T-cell (primary cell): ENCODE measurements around the gene VNN1. TPM values are rescaled to one million over a fixed set of nuclear protein-coding genes. Genes with fewer than 3 reads are reported as not detected.

Source experiments
- ATAC-seq, 4 experiments: fragments of 200-7000 bp in 3 of 4; fragments of 150-1000 bp in 1 of 4; cut with Tn5 transposase; replicated peaks in 1 of 4; 1 replicate in 3 of 4; 2 replicates in 1 of 4; pipeline ENCODE4 v1.10.0; 2021; ENCODE audit warnings: moderate library complexity in 3 of 4, mild to moderate bottlenecking in 2 of 4, moderate number of reproducible peaks in 1 of 4
- CTCF ChIA-PET, 2 donors: fragments of 300-600 bp; sonication (Branson Sonifier 250); formaldehyde crosslinking; loops; one replicate each; lab custom pipeline; 2022; ENCODE audit warnings: antibody characterized with exemption in 2 of 2; lab: Charles Lee
- POLR2A ChIA-PET, 2 donors: fragments of 300-600 bp; sonication (Branson Sonifier 250); formaldehyde crosslinking; loops; one replicate each; lab custom pipeline; 2022; ENCODE audit warnings: antibody characterized with exemption in 2 of 2; lab: Charles Lee
- DNase-seq, 35 experiments: peaks; one replicate each; pipeline versions ENCODE4 v3.0.0 to v3.0.0-alpha.2; 2013 to 2023
- H3K27ac ChIP-seq: one replicate; pipeline ENCODE4 v1.5.1; 2013; ENCODE audit warnings: low read length
- H3K27me3 ChIP-seq, 2 experiments: replicated peaks in 1 of 2; 1 replicate in 1 of 2; 2 replicates in 1 of 2; pipeline versions ENCODE4 v1.6.1 to v1.7.0; 2013; ENCODE audit warnings: low read length in 1 of 2, mixed read lengths in 1 of 2; ENCODE audit not compliant: control insufficient read depth in 2 of 2, insufficient read depth in 2 of 2; ENCODE audit errors: extremely low read depth in 1 of 2
- H3K36me3 ChIP-seq, 2 donors: 1 replicate in 1 of 2; 2 replicates in 1 of 2; pipeline versions ENCODE4 v1.6.1 to v1.7.0; 2013; ENCODE audit warnings: low read length in 1 of 2; ENCODE audit not compliant: control insufficient read depth in 2 of 2, insufficient read depth in 1 of 2; ENCODE audit errors: extremely low read depth in 1 of 2
- H3K4me1 ChIP-seq, 2 experiments: 1 replicate in 1 of 2; 2 replicates in 1 of 2; pipeline versions ENCODE4 v1.6.1 to v1.7.0; 2013; ENCODE audit warnings: low read length in 2 of 2, mixed read lengths in 1 of 2; ENCODE audit not compliant: insufficient read depth in 2 of 2, control insufficient read depth in 1 of 2; ENCODE audit errors: extremely low read depth in 1 of 2
- H3K4me3 ChIP-seq, 2 donors: 1 replicate in 1 of 2; 2 replicates in 1 of 2; pipeline versions ENCODE4 v1.5.1 to v1.7.0; 2013; ENCODE audit warnings: mild to moderate bottlenecking in 2 of 2, low read length in 1 of 2, moderate library complexity in 1 of 2; ENCODE audit not compliant: control insufficient read depth in 1 of 2; ENCODE audit errors: extremely low read depth in 1 of 2
- H3K9me3 ChIP-seq: 2 replicates; pipeline ENCODE4 v1.7.0; 2013
- H3K27ac Mint-ChIP-seq, 2 donors: one replicate each; pipeline ENCODE4 v1.8.0; 2020 to 2021; ENCODE audit warnings: mild to moderate bottlenecking in 2 of 2, mixed read lengths in 2 of 2
- H3K27me3 Mint-ChIP-seq, 2 donors: one replicate each; pipeline ENCODE4 v1.8.0; 2021 to 2022; ENCODE audit warnings: mixed read lengths in 2 of 2
- H3K36me3 Mint-ChIP-seq: one replicate; pipeline ENCODE4 v1.8.0; 2021; ENCODE audit warnings: mixed read lengths
- H3K4me1 Mint-ChIP-seq, 3 donors: one replicate each; pipeline ENCODE4 v1.8.0; 2020 to 2022; ENCODE audit warnings: mixed read lengths in 3 of 3, mild to moderate bottlenecking in 1 of 3
- H3K4me3 Mint-ChIP-seq, 3 donors: one replicate each; pipeline ENCODE4 v1.8.0; 2020 to 2022; ENCODE audit warnings: mild to moderate bottlenecking in 3 of 3, mixed read lengths in 3 of 3, moderate library complexity in 3 of 3
- H3K9me3 Mint-ChIP-seq, 3 donors: one replicate each; pipeline ENCODE4 v1.8.0; 2020 to 2022; ENCODE audit warnings: mixed read lengths in 3 of 3
- WGBS: methylation state at CpG from one replicate; pipeline ENCODE4 v1.1.5; 2013; ENCODE audit warnings: missing lambda C conversion rate; ENCODE audit not compliant: insufficient coverage; 5-methylcytosine and 5-hydroxymethylcytosine counted together
- total RNA-seq, 35 experiments: library from RNA in 6 of 35; stranded (reverse) in 6 of 35; fragments of 120-200 nt in 1 of 35; gene quantifications; one replicate each; pipeline versions ENCODE4 v1.2.1 to v1.2.4 and lab custom pipeline; 2013 to 2026

The VNN1 gene
- total RNA-seq, 5 donors from 2014 or later (not counting 1 experiment from before 2014, with no cell fraction given), result not detected

- Histone ChIP-seq H3K4me1 (no peaks in the 10 kb centered on the region), H3K4me3 (no peak overlapping the region), H3K27ac (no peak overlapping the region), H3K27me3 (no peaks in the 10 kb centered on the region), H3K36me3 (no peaks in the 10 kb centered on the region), H3K9me3 (no peaks in the 10 kb centered on the region)
- no CpG with 5 or more reads among the region's 1 CpG for WGBS
- Mint-ChIP-seq H3K4me3 (no peak overlapping the region), H3K27ac (no peak overlapping the region), H3K27me3 (peaks cover 0 to 3% of the 10 kb centered on the region in 2 donors), H3K9me3 (no peaks in the 10 kb centered on the region), H3K36me3 (no peaks in the 10 kb centered on the region), H3K4me1 (no peaks in the 10 kb centered on the region)
- POLR2A ChIA-PET, result no interaction called here
- DNase-seq (no peak), ATAC-seq (no peak)
- CTCF ChIA-PET, result no interaction called here
These were observed 50.2 kb downstream of the VNN1 start for GRCh38 chr6:132663661-132664060.

GRCh38 chr6:132661906-132662305, 51.9 kb downstream of the VNN1 start:
- no peaks in the 10 kb centered on the region for H3K9me3 ChIP-seq
- no peaks in the 10 kb centered on the region for H3K36me3 Mint-ChIP-seq
- no peak overlapping the region for H3K27ac ChIP-seq
- ChIA-PET CTCF (interaction anchor here in 1 of 2 donors (0.5 kb wide), 1 partner anchor 119 kb away, joined by 4 read pairs; no protein-coding TSS in a partner anchor), POLR2A (no interaction called here)
- no peaks in the 10 kb centered on the region for H3K27me3 ChIP-seq
- H3K36me3 ChIP-seq, result no peaks in the 10 kb centered on the region
- no peaks in the 10 kb centered on the region for H3K4me1 ChIP-seq
- no peak overlapping the region for H3K4me3 ChIP-seq
- WGBS, result no CpG with 5 or more reads among the region's 4 CpGs
- ATAC-seq (no peak), DNase-seq (no peak)
- H3K4me1 Mint-ChIP-seq, result peaks cover 0 to 3% (median 0%) of the 10 kb centered on the region in 3 donors
- no peaks in the 10 kb centered on the region for H3K27me3 Mint-ChIP-seq
- H3K4me3 Mint-ChIP-seq, result no peak overlapping the region
- no peaks in the 10 kb centered on the region for H3K9me3 Mint-ChIP-seq
- H3K27ac Mint-ChIP-seq, result no peak overlapping the region

GRCh38 chr6:132659082-132659481, 54.8 kb downstream of the VNN1 start, which contains the start of gene TAAR1:
TSS of gene TAAR1 (minus strand) at chr6:132659182. CDS start at chr6:132646003, 13,179 bp downstream.
- Histone ChIP-seq H3K4me1 (no peaks in the 10 kb centered on the region), H3K27ac (no peak within 1 kb of the TSS), H3K9me3 (no peaks in the 10 kb centered on the region), H3K27me3 (no peaks in the 10 kb centered on the region), H3K4me3 (no peak within 1 kb of the TSS), H3K36me3 (no peaks in the 10 kb centered on the region)
- ChIA-PET POLR2A (no interaction called here), CTCF (interaction anchor here (0.6 to 1.9 kb wide), 2 partner anchors 10 to 114 kb away, joined by 3 to 12 read pairs; no protein-coding TSS in a partner anchor)
- ATAC-seq (no peak), DNase-seq (no peak)
- H3K27me3 Mint-ChIP-seq, result no peaks in the 10 kb centered on the region
- peaks cover 0 to 3% (median 0%) of the 10 kb centered on the region in 3 donors for H3K4me1 Mint-ChIP-seq
- H3K36me3 Mint-ChIP-seq, result no peaks in the 10 kb centered on the region
- WGBS, result 100% methylated on average over 1 of the region's 3 CpGs
- no peak within 1 kb of the TSS for H3K4me3 Mint-ChIP-seq
- H3K27ac Mint-ChIP-seq, result no peak within 1 kb of the TSS
- H3K9me3 Mint-ChIP-seq, result no peaks in the 10 kb centered on the region

GRCh38 chr6:132651062-132651461, 62.8 kb downstream of the VNN1 start:
- Mint-ChIP-seq H3K9me3 (no peaks in the 10 kb centered on the region), H3K4me1 (peaks cover 0 to 6% (median 4%) of the 10 kb centered on the region in 3 donors), H3K4me3 (no peak overlapping the region), H3K27me3 (no peaks in the 10 kb centered on the region), H3K36me3 (no peaks in the 10 kb centered on the region), H3K27ac (no peak overlapping the region)
- Histone ChIP-seq H3K4me3 (no peak overlapping the region), H3K36me3 (no peaks in the 10 kb centered on the region), H3K27me3 (no peaks in the 10 kb centered on the region), H3K9me3 (no peaks in the 10 kb centered on the region), H3K4me1 (no peaks in the 10 kb centered on the region), H3K27ac (no peak overlapping the region)
- ChIA-PET POLR2A (interaction anchor here in 1 of 2 donors (0.7 kb wide), 1 partner anchor 41 kb away, joined by 5 read pairs; no protein-coding TSS in a partner anchor), CTCF (no interaction called here)
- WGBS, result no CpG with 5 or more reads among the region's 3 CpGs
- ATAC-seq (no peak), DNase-seq (no peak)

GRCh38 chr6:132650429-132650828, 63.4 kb downstream of the VNN1 start:
- H3K36me3 ChIP-seq, result no peaks in the 10 kb centered on the region
- Mint-ChIP-seq H3K4me3 (no peak overlapping the region), H3K9me3 (no peaks in the 10 kb centered on the region), H3K36me3 (no peaks in the 10 kb centered on the region), H3K27ac (no peak overlapping the region), H3K27me3 (peaks cover 0 to under 1% of the 10 kb centered on the region in 2 donors), H3K4me1 (peaks cover 0 to 6% (median 4%) of the 10 kb centered on the region in 3 donors)
- 100% methylated on average over 1 of the region's 1 CpG for WGBS
- ATAC-seq (no peak), DNase-seq (no peak)
- ChIA-PET POLR2A (interaction anchor here in 1 of 2 donors (0.7 kb wide), 1 partner anchor 42 kb away, joined by 5 read pairs; no protein-coding TSS in a partner anchor), CTCF (no interaction called here)
- H3K4me3 ChIP-seq, result no peak overlapping the region
- H3K27me3 ChIP-seq, result no peaks in the 10 kb centered on the region
- no peaks in the 10 kb centered on the region for H3K9me3 ChIP-seq
- no peaks in the 10 kb centered on the region for H3K4me1 ChIP-seq
- H3K27ac ChIP-seq, result no peak overlapping the region

GRCh38 chr6:132648828-132649227, 65.0 kb downstream of the VNN1 start:
- ChIA-PET POLR2A (no interaction called here), CTCF (no interaction called here)
- Histone ChIP-seq H3K9me3 (no peaks in the 10 kb centered on the region), H3K36me3 (no peaks in the 10 kb centered on the region), H3K27me3 (no peaks in the 10 kb centered on the region), H3K4me1 (no peaks in the 10 kb centered on the region), H3K4me3 (no peak overlapping the region), H3K27ac (no peak overlapping the region)
- H3K4me1 Mint-ChIP-seq, result peaks cover 0 to 6% (median 4%) of the 10 kb centered on the region in 3 donors
- peaks cover 0 to 5% of the 10 kb centered on the region in 2 donors for H3K27me3 Mint-ChIP-seq
- H3K27ac Mint-ChIP-seq, result no peak overlapping the region
- H3K9me3 Mint-ChIP-seq, result no peaks in the 10 kb centered on the region
- H3K36me3 Mint-ChIP-seq, result no peaks in the 10 kb centered on the region
- H3K4me3 Mint-ChIP-seq, result no peak overlapping the region
- no peak for ATAC-seq
- no peak for DNase-seq
- WGBS, result 100% methylated on average over 1 of the region's 2 CpGs
